ENCODE data around the gene EHBP1.

The EHBP1 gene

GRCh38 chr2:62794791-62795190 is 89.3 kb downstream of the EHBP1 start:
- DNase-seq (ENCODE audit: insufficient read length, low spot score) (no peak), FAIRE-seq (peak; percentile 75)
- TF ChIP-seq POLR2A (IDR thresholded peaks at IDR 0.05; ENCODE audit: low read depth, low read length) = no peak

- TF ChIP-seq POLR2A (IDR thresholded peaks at IDR 0.05; ENCODE audit: low read depth, low read length) = no peak
- DNase-seq (ENCODE audit: insufficient read length, low spot score) (no peak), FAIRE-seq (peak; percentile 15)
Measured at GRCh38 chr2:62795341-62795740, 89.8 kb downstream of the EHBP1 start.

GRCh38 chr2:62797107-62797506 is 91.6 kb downstream of the EHBP1 start:
- FAIRE-seq (no peak), DNase-seq (ENCODE audit: insufficient read length, low spot score) (no peak)
- no peak for TF ChIP-seq POLR2A (IDR thresholded peaks at IDR 0.05; ENCODE audit: low read depth, low read length)

DNA sequence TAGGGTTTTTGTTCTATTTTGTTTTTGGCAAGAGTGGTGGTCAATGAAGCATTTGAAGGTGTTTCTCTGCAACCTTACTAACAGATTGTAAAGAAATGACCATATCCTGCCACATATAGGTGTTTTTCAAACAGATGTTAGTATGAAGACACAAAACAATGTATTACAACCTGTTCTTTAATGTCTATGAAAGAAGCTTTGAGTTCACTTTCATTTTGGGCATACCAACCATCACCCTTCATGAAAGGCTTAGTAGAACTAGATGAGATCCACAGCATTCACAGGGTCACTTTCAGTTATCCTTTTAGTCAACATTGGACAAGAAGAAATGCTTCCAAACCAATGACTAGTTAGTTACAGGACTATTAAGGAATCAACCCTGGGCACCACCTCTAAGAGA is 95.1 kb downstream of the EHBP1 start:
- TF ChIP-seq POLR2A (IDR thresholded peaks at IDR 0.05; ENCODE audit: low read depth, low read length) = no peak
- DNase-seq (ENCODE audit: insufficient read length, low spot score) = no peak
- peak; percentile 84 for FAIRE-seq

GRCh38 chr2:62801110-62801509 is 95.6 kb downstream of the EHBP1 start:
- no peak for DNase-seq (ENCODE audit: insufficient read length, low spot score)
- no peak for TF ChIP-seq POLR2A (IDR thresholded peaks at IDR 0.05; ENCODE audit: low read depth, low read length)
- peak; percentile 64 for FAIRE-seq

DNA sequence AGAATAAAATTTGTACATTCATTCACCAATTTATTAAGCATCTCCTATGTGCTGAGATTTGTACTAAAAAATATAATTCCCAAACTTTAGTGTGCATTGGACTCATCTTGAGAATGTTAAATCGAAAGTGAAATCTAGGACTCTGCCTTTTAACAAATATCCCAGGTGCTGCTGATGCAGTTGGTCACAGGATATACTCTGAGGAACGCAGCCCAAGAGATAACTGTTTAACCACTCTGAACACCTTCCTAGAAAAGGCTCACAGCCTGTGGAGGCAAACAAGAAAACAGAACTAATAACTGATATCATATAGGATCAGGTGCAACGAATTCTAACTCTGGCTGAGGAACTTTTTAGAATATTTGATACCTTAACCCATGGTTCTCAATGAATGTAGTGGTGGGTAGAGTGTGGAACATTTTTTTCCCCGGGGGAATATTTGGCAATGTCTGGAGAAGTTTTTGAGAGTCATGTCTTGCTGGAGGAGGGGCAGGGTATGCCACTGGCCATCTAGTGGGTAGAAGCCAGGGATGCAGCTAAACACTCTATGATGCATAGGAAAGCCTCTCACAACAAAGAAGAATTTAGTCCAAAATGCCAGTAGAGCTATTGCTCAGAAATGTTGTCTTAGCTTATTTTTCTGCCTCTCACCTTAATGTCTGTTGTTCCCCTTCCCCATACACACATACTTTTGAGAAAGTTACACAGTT is 96.5 kb downstream of the EHBP1 start:
- DNase-seq (ENCODE audit: insufficient read length, low spot score) (no peak), FAIRE-seq (peak; percentile 11)
- TF ChIP-seq POLR2A (IDR thresholded peaks at IDR 0.05; ENCODE audit: low read depth, low read length) = no peak

DNA sequence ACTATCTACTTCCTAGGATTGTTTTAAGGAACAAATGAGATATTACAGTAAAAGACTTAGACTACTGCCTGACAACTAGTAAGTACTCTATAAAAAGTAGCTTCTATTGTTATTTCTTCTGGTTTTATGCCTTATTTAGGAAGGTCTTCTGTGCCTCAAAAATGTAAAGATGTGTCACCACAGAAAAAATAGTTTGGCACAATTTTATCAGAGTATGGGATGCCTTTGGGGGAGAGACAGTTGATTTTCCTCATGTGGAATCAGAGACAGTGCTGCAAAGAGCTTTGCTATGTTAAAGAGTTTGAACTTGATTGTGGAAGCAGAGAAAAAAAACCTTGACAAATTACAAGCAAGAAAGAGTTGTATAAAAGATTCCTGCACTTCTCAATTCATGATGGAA is 98.4 kb downstream of the EHBP1 start:
- no peak for FAIRE-seq
- no peak for TF ChIP-seq POLR2A (IDR thresholded peaks at IDR 0.05; ENCODE audit: low read depth, low read length)

GRCh38 chr2:62806231-62806630 is 100.7 kb downstream of the EHBP1 start:
- no peak for FAIRE-seq
- no peak for DNase-seq (ENCODE audit: insufficient read length, low spot score)
- TF ChIP-seq POLR2A (IDR thresholded peaks at IDR 0.05; ENCODE audit: low read depth, low read length) = no peak

More for the DNA sequence above, 98.4 kb downstream of the EHBP1 start:
- no peak for DNase-seq (ENCODE audit: insufficient read length, low spot score)

DNA sequence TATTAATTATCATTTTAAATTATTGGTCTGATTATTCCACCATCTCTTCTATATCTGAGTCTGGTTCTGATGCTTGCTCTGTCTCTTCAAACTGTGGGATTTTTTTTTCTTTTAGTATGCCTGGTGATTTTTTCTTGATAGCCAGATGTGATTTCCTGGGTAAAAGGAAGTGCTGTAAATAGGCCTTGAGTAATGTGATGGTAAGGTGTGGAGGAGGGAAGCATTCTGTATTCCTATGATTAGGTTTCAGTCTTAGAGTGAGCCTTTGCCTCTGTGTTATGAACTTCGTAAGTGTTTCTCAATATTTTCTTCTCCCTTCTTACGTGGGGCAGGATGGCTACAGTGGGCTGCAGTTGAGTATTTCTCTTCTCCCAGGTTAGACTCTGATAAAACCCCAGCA is 103.0 kb downstream of the EHBP1 start:
- no peak for FAIRE-seq
- no peak for TF ChIP-seq POLR2A (IDR thresholded peaks at IDR 0.05; ENCODE audit: low read depth, low read length)
- DNase-seq (ENCODE audit: insufficient read length, low spot score) = no peak

- TF ChIP-seq POLR2A (IDR thresholded peaks at IDR 0.05; ENCODE audit: low read depth, low read length) = no peak
- no peak for FAIRE-seq
- DNase-seq (ENCODE audit: insufficient read length, low spot score) = no peak
Measured at GRCh38 chr2:62811086-62811485, 105.6 kb downstream of the EHBP1 start.

DNA sequence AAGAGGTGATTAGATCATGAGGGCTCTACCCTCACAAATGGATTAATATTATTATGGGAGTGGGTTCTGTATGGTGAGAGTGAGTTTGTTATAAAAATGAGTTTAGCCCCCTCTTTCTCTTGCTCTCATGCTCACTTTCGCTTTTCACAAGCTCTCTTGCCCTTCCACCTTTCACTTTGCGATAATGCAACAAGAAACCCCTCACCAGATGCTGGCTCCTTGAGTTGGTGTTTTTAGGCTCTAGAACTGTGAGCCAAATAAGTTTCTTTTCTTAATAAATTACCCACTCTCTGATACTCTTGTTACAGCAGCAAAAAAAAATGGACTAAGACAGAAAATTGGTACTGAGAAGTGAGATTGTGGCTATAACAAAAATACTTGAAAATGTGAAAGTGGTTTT is 106.5 kb downstream of the EHBP1 start:
- FAIRE-seq (peak; percentile 33), DNase-seq (ENCODE audit: insufficient read length, low spot score) (no peak)
- no peak for TF ChIP-seq POLR2A (IDR thresholded peaks at IDR 0.05; ENCODE audit: low read depth, low read length)

DNA sequence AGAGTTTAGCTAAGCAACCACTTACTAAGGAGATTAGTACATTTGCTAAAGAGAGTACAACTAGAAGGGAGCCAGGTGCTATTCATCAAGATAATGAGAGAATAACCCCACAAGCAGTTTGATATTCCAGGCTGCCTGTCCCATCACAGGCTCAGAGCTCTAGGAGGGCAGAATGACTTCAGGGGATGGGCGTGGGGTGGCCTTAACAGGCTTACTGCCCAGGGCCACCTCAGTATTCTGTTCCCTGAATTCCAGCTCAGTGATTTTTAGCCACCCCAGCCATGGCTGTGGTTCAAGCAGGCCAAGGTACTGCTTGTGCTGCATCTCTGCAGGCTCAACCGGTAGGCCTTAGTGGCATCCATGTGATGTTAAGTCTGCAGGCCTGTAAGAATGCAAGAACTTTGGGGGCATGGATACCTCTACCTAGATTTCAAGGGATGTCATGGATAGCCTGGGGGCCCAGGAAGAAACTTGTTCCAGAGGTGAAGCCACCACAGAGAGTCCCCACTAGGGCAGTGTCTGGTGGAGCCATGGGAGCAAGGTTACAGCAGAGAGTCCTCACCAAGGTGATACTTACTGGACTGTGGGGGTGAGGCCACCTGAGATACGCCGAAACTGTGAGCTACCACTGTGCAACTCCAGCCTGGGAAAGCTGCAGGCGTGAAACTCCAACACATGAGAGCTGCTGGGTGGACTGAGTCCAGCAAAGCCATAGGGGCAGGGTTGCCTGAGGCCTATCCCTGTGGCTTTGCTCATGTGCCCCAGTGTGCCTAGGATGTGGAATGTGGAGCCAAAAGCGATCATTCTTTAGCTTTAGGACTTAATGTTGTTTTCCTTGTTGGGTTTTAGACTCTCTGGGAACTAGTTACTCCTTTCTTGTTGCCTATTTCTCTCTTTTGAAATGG is 107.7 kb downstream of the EHBP1 start:
- TF ChIP-seq POLR2A (IDR thresholded peaks at IDR 0.05; ENCODE audit: low read depth, low read length) = no peak
- FAIRE-seq (no peak), DNase-seq (ENCODE audit: insufficient read length, low spot score) (no peak)

DNA sequence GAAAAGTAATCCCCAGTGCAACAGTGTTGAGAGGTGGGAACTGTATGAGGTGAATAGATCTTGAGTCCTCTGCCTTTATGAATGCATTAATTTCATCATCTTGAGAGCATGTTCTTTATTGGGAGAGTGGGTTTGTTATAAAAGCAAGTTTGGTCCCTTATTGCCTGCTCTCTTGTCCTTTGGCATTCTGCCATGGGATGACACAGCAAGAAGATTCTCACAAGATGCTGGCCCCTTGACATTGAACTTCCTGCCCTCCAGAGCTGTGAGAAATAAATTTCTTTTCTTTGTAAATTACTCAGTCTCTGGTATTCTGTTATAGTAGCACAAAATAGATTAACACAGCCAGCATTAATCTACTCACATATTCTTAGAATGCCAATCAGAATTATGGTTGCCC is 108.6 kb downstream of the EHBP1 start:
- no peak for TF ChIP-seq POLR2A (IDR thresholded peaks at IDR 0.05; ENCODE audit: low read depth, low read length)
- DNase-seq (ENCODE audit: insufficient read length, low spot score) (no peak), FAIRE-seq (peak; percentile 72)

GRCh38 chr2:62817348-62817747 is 111.8 kb downstream of the EHBP1 start:
- FAIRE-seq (no peak), DNase-seq (ENCODE audit: insufficient read length, low spot score) (no peak)
- no peak for TF ChIP-seq POLR2A (IDR thresholded peaks at IDR 0.05; ENCODE audit: low read depth, low read length)

Data from H54 (cell line).